A549 (cell line): ENCODE data around the gene DIS3L2. TPM values are rescaled to one million over a fixed set of nuclear protein-coding genes. Genes with fewer than 3 reads are reported as not detected.

ENCODE experiments used
- ATAC-seq, 2 experiments: fragments of 200-7000 bp in 1 of 2; fragments of >200 bp in 1 of 2; cut with Nextera tagmentation in 1 of 2; cut with Tn5 transposase in 1 of 2; 3 replicates each; pipeline versions ENCODE4 v1.8.0 to v1.9.1; 2018 to 2020; ENCODE audit warnings: mild to moderate bottlenecking in 1 of 2, moderate library complexity in 1 of 2
- CTCF ChIA-PET: fragments of 300-600 bp; sonication (Branson Sonifier 250); formaldehyde crosslinking; extraction: SDS; loops from one replicate; lab custom pipeline; 2021; ENCODE audit warnings: antibody characterized with exemption, inconsistent platforms; lab: Yijun Ruan, JAX
- POLR2A ChIA-PET: fragments of 350-600 bp; formaldehyde crosslinking; extraction: SDS; loops from one replicate; lab custom pipeline; 2021; ENCODE audit warnings: antibody characterized with exemption, inconsistent platforms; lab: Yijun Ruan, JAX
- DNase-seq, 2 experiments: peaks; one replicate each; pipeline versions ENCODE4 v3.0.0 to v3.0.0-alpha.2; 2011 to 2016; ENCODE audit warnings: low read depth in 1 of 2, low spot score in 1 of 2
- FAIRE-seq: peaks from 2 replicates; lab custom pipeline; 2011; peaks lifted over from hg19 to GRCh38; lab: Jason Lieb, UNC
- H3K27ac ChIP-seq, 2 experiments: fragments of >200 bp; sonication (Bioruptor Twin); formaldehyde crosslinking; 3 replicates each; pipeline ENCODE4 v1.5.1; 2016 to 2017
- H3K4me1 ChIP-seq: fragments of >200 bp; sonication (Bioruptor Twin); formaldehyde crosslinking; 3 replicates; pipeline ENCODE4 v1.6.1; 2016
- H3K4me2 ChIP-seq: fragments of >200 bp; sonication (Bioruptor Twin); formaldehyde crosslinking; 3 replicates; pipeline ENCODE4 v1.6.1; 2016
- H3K4me3 ChIP-seq: fragments of >200 bp; sonication (Bioruptor Twin); formaldehyde crosslinking; 3 replicates; pipeline ENCODE4 v1.5.1; 2016
- H3K9me3 ChIP-seq: fragments of >200 bp; sonication (Bioruptor Twin); formaldehyde crosslinking; 3 replicates; pipeline ENCODE4 v1.6.1; 2016
- BCL3 ChIP-seq: fragments of >200 bp; sonication (Bioruptor Twin); formaldehyde crosslinking; IDR thresholded peaks from 3 replicates; pipeline ENCODE4 v1.6.1; 2016
- CHD4 ChIP-seq: fragments of 200-600 bp; sonication (generic); IDR thresholded peaks from 2 replicates; pipeline ENCODE4 v1.6.1; 2016; ENCODE audit warnings: antibody characterized with exemption, mild to moderate bottlenecking, borderline replicate concordance
- E2F6 ChIP-seq: IDR thresholded peaks from 2 replicates; pipeline ENCODE4 v1.6.1; 2012; ENCODE audit warnings: low read depth, borderline replicate concordance
- EP300 ChIP-seq, 2 experiments: fragments of >200 bp; sonication (Bioruptor Twin); formaldehyde crosslinking; IDR thresholded peaks; 2 replicates in 1 of 2; 3 replicates in 1 of 2; pipeline ENCODE4 v1.6.1; 2016 to 2017
- ESRRA ChIP-seq: fragments of 150-350 bp; IDR thresholded peaks from 2 replicates; pipeline ENCODE4 v1.6.1; 2014; ENCODE audit warnings: mild to moderate bottlenecking, low read length, borderline replicate concordance
- FOSB ChIP-seq: fragments of 250-450 bp; sonication (Bioruptor Pico); IDR thresholded peaks from 2 replicates; pipeline ENCODE4 v1.5.0; 2020; ENCODE audit warnings: mild to moderate bottlenecking, moderate library complexity
- FOSL2 ChIP-seq, 2 experiments: fragments of 450-650 bp in 1 of 2; fragments of >200 bp in 1 of 2; sonication (Bioruptor Twin) in 1 of 2; formaldehyde crosslinking; IDR thresholded peaks; 2 replicates each; pipeline versions ENCODE4 v1.5.0 to v1.6.1; 2016 to 2020; ENCODE audit warnings: mild to moderate bottlenecking in 1 of 2, moderate library complexity in 1 of 2
- HEYL ChIP-seq: fragments of 250-450 bp; sonication (Bioruptor Pico); IDR thresholded peaks from 2 replicates; pipeline ENCODE4 v1.8.0; 2021; ENCODE audit warnings: mild to moderate bottlenecking, moderate library complexity
- HMGXB4 ChIP-seq: fragments of 250-450 bp; sonication (Bioruptor Pico); IDR thresholded peaks from 2 replicates; pipeline ENCODE4 v1.5.0; 2021; ENCODE audit warnings: mild to moderate bottlenecking, moderate library complexity, borderline replicate concordance
- HOXB13 ChIP-seq: fragments of 250-450 bp; sonication (Bioruptor Pico); IDR thresholded peaks from 2 replicates; pipeline ENCODE4 v1.5.0; 2020; ENCODE audit warnings: low read depth, mild to moderate bottlenecking, moderate library complexity
- KDM1A ChIP-seq: fragments of 200-600 bp; sonication (generic); IDR thresholded peaks from 2 replicates; pipeline ENCODE4 v1.6.1; 2016; ENCODE audit warnings: low read depth, mild to moderate bottlenecking
- MAX ChIP-seq: IDR thresholded peaks from 2 replicates; pipeline ENCODE4 v1.6.1; 2012
- NPAS2 ChIP-seq: fragments of 250-450 bp; sonication (Bioruptor Pico); IDR thresholded peaks from 2 replicates; pipeline ENCODE4 v1.8.0; 2022; ENCODE audit warnings: mild to moderate bottlenecking, moderate library complexity, borderline replicate concordance
- RAD21 ChIP-seq, 2 experiments: fragments of >200 bp in 1 of 2; sonication (Bioruptor Twin) in 1 of 2; formaldehyde crosslinking in 1 of 2; IDR thresholded peaks in 1 of 2; conservative IDR thresholded peaks in 1 of 2; 2 replicates in 1 of 2; 3 replicates in 1 of 2; pipeline ENCODE4 v1.6.1; 2012 to 2018; ENCODE audit warnings: inconsistent platforms in 1 of 2
- RNF2 ChIP-seq: fragments of 200-600 bp; sonication (generic); IDR thresholded peaks from 2 replicates; pipeline ENCODE4 v1.6.1; 2016; ENCODE audit warnings: low read depth, mild to moderate bottlenecking, antibody characterized with exemption, moderate library complexity, borderline replicate concordance
- SMC3 ChIP-seq: fragments of >200 bp; sonication (Bioruptor Twin); formaldehyde crosslinking; IDR thresholded peaks from 3 replicates; pipeline ENCODE4 v1.6.1; 2018; ENCODE audit warnings: inconsistent platforms
- SREBF2 ChIP-seq: fragments of 450-650 bp; IDR thresholded peaks from 2 replicates; pipeline ENCODE4 v1.6.1; 2014; ENCODE audit warnings: mild to moderate bottlenecking, moderate library complexity
- TP53 ChIP-seq: fragments of 250-450 bp; sonication (Bioruptor Pico); IDR thresholded peaks from 2 replicates; pipeline ENCODE4 v1.5.0; 2021; ENCODE audit warnings: mild to moderate bottlenecking, moderate library complexity
- ZC3H11A ChIP-seq: fragments of 450-650 bp; IDR thresholded peaks from 2 replicates; pipeline ENCODE4 v1.6.1; 2014; ENCODE audit warnings: antibody characterized with exemption, mild to moderate bottlenecking
- ZFP36 ChIP-seq: fragments of 450-650 bp; IDR thresholded peaks from 2 replicates; pipeline ENCODE4 v1.6.1; 2014; ENCODE audit warnings: borderline replicate concordance; ENCODE audit not compliant: partially characterized antibody
- ZNF302 ChIP-seq: fragments of 250-450 bp; sonication (Bioruptor Pico); IDR thresholded peaks from 2 replicates; pipeline ENCODE4 v1.9.0; 2021; ENCODE audit warnings: inconsistent platforms, mild to moderate bottlenecking, moderate library complexity
- WGBS: methylation state at CpG from one replicate; pipeline ENCODE4 v1.1.6; 2017; ENCODE audit errors: missing lambda C conversion rate; 5-methylcytosine and 5-hydroxymethylcytosine counted together
- polyA plus RNA-seq, 4 experiments: library from polyadenylated mRNA; depleted of rRNA in 3 of 4; stranded (reverse); fragments of >200 nt; fragmentation: RNase III in 1 of 4; extraction: RNeasy Plus Mini Kit Qiagen cat#74134 plus additional on column Dnase treatment in 1 of 4; gene quantifications; 2 replicates in 3 of 4; 3 replicates in 1 of 4; pipeline ENCODE4 v1.2.3, GENCODE V29; 2011 to 2017

Gene DIS3L2
- polyA plus RNA-seq, 2 of the 4 experiments (the other 2 are of a cell fraction): 14.9 to 15.4 TPM

GRCh38 chr2:231960810-231961348 lies 634 bp upstream of the DIS3L2 start:
- ATAC-seq (peak; percentile 58 to 59; a peak in 5 of 6 replicates), DNase-seq (peak in 1 of 2 experiments; percentile 53), FAIRE-seq (no peak)
- Histone ChIP-seq H3K9me3 (no peaks in the 10 kb centered on the region), H3K4me3 (peak overlapping the region; percentile 87), H3K27ac (peak overlapping the region; percentile 97 to 99), H3K4me2 (peak overlapping the region; percentile 97), H3K4me1 (peaks cover 15% of the 10 kb centered on the region; the same call in 2 of the 3 replicates)
- ChIA-PET POLR2A (no interaction called here), CTCF (interaction anchor here (1.0 to 1.5 kb wide), 2 partner anchors 13 to 25 kb away, joined by 3 read pairs; no protein-coding TSS in a partner anchor)
- peak; percentile 84 for TF ChIP-seq E2F6
- TF ChIP-seq FOSL2 (IDR thresholded peaks at IDR 0.05): no peak
- no peak for TF ChIP-seq FOSL2 (CRISPR knock-in tag; IDR thresholded peaks at IDR 0.05)
- TF ChIP-seq TP53 (CRISPR knock-in tag): peak; percentile 61
- TF ChIP-seq FOSB (CRISPR knock-in tag): no peak
- no peak for TF ChIP-seq BCL3
- TF ChIP-seq SREBF2: no peak
- TF ChIP-seq HEYL (CRISPR knock-in tag): no peak
- 0 out of 2 replicates have a peak, but pooled peaks have one; percentile 56 for TF ChIP-seq NPAS2
- peak; percentile 31; the same call in 1 of the 2 replicates for TF ChIP-seq HOXB13 (CRISPR knock-in tag)
- TF ChIP-seq RNF2: 0 out of 2 replicates have a peak, but pooled peaks have one; percentile 32
- TF ChIP-seq MAX: peak; percentile 93
- 62% methylated on average over 18 of the region's 18 CpGs for WGBS

- H3K9me3 ChIP-seq: no peaks in the 10 kb centered on the region
- ATAC-seq: no peak
- CTCF ChIA-PET: no interaction called here
- FAIRE-seq: no peak
- TF ChIP-seq ZC3H11A: no peak
- TF ChIP-seq KDM1A: no peak
- no peak for TF ChIP-seq ZFP36
- TF ChIP-seq HMGXB4: no peak
- no peak for TF ChIP-seq ZNF302 (CRISPR knock-in tag)
- TF ChIP-seq EP300 (IDR thresholded peaks at IDR 0.05): no peak
- TF ChIP-seq RAD21 (conservative IDR thresholded peaks at IDR 0.05 in 1 of 2, IDR thresholded peaks at IDR 0.05 in 1 of 2): no peak
- TF ChIP-seq SMC3: no peak
- no peak for TF ChIP-seq ESRRA
- no peak for TF ChIP-seq CHD4
- no peak for TF ChIP-seq SREBF2
- no peak for TF ChIP-seq MAX
- H3K4me3 ChIP-seq: no peak overlapping the region
- POLR2A ChIA-PET: no interaction called here
- H3K4me2 ChIP-seq: no peak overlapping the region
- no peak for DNase-seq
- whole genome bisulfite sequencing: 100% methylated on average over 1 of the region's 1 CpG
- no peak overlapping the region for H3K27ac ChIP-seq
- peaks cover 15% of the 10 kb centered on the region; the same call in 2 of the 3 replicates for H3K4me1 ChIP-seq
Measured at GRCh38 chr2:231965102-231965501, 3.6 kb downstream of the DIS3L2 start.
